GM11168 (cell line): Measurements from ENCODE around the gene PTGES2.
"Not testable (repeated sequence)": the region's sequence is repeated elsewhere in the genome, so short reads cannot be mapped to it uniquely, and the experiment has no call there.

Experiments
- in situ Hi-C: fragments of 300-500 bp; cut with MboI; formaldehyde crosslinking; loops from one replicate; pipeline ENCODE4 v1.12.0; 2022; ENCODE audit warnings: low sequenced_read_pairs; ENCODE audit not compliant: unreplicated experiment

Gene PTGES2

GRCh38 chr9:128139621-128140020, 12.1 kb upstream of the PTGES2 start:
- in situ Hi-C loops = no loop called here

GRCh38 chr9:128138001-128138400, 10.5 kb upstream of the PTGES2 start:
- in situ Hi-C loops = no loop called here

GRCh38 chr9:128136816-128137793, 9.6 kb upstream of the PTGES2 start:
- in situ Hi-C loops = no loop called here

- in situ Hi-C loops = not testable (repeated sequence)
Observed at GRCh38 chr9:128135561-128135960, 8.0 kb upstream of the PTGES2 start.

- in situ Hi-C loops = not testable (repeated sequence)
Observed at GRCh38 chr9:128132139-128132538, 4.6 kb upstream of the PTGES2 start.

GRCh38 chr9:128131346-128131745, 3.8 kb upstream of the PTGES2 start:
- in situ Hi-C loops = not testable (repeated sequence)

- in situ Hi-C loops = not testable (repeated sequence)
Observed at GRCh38 chr9:128130651-128131050, 3.1 kb upstream of the PTGES2 start.

- in situ Hi-C loops = not testable (repeated sequence)
Observed at GRCh38 chr9:128129976-128130590, 2.6 kb upstream of the PTGES2 start.

DNA sequence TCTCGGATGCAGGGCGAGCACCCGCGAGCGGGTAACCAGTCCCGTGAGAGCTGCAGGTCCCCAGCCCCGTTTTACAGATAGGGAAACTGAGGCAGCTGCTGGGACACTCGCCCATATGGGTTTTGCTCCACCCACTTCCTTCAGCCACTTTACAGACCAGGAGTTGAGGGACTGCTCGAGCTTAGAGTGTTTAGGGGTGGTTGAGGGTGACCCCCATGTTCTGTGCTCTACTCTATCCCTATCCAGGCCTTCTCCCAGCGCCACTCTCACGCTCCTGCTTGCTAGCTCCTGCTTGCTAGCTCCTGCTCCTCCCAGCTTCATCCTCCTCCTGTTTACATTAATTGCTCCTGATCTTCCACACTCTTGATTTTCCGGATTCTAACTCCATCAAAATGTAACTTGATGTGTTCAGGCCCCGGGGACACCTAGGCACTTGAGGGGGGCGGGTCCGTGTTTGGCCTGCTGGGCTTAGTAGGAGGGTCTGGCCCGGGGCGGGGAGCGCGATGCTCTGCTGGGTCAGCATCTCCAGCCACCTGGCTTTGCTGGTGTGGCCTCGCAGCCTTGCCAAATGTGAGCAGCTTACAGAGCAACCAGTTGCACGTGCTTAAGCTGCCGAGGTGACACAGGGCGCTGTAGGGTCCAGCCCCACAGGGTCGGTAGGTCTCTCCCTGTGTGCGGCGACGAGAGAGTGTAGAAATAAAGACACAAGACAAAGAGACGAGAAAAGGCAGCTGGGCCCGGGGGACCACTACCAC, 1.5 kb upstream of the PTGES2 start:
- in situ Hi-C loops = no loop called here

GRCh38 chr9:128127990-128128835, 684 bp upstream of the PTGES2 start:
- in situ Hi-C loops = no loop called here

- in situ Hi-C loops = no loop called here
Observed at GRCh38 chr9:128125580-128126354, 1.8 kb downstream of the PTGES2 start.

GRCh38 chr9:128124873-128125579, 2.5 kb downstream of the PTGES2 start:
- in situ Hi-C loops = no loop called here

DNA sequence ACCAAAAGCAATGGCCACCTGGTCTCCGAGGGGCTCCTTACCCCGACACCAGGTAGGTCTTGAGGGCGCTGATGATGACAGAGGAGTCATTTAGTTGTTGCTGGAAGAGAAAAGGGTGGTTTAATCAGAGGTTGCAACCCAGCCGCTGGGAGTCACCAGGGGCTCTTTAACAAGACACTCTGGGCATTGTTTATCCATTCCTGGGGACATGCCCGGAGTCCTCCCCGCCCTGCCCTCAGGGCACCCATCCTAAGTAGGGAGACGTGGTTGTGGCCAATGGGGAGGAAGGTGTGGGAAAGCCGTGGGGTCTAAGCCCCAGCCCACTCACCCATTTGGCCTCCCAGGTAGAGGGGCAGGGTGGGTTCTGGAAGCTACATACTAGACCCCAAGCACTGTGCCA, 3.1 kb downstream of the PTGES2 start:
- in situ Hi-C loops = no loop called here

GRCh38 chr9:128123451-128124080, 4.0 kb downstream of the PTGES2 start:
- in situ Hi-C loops = no loop called here

DNA sequence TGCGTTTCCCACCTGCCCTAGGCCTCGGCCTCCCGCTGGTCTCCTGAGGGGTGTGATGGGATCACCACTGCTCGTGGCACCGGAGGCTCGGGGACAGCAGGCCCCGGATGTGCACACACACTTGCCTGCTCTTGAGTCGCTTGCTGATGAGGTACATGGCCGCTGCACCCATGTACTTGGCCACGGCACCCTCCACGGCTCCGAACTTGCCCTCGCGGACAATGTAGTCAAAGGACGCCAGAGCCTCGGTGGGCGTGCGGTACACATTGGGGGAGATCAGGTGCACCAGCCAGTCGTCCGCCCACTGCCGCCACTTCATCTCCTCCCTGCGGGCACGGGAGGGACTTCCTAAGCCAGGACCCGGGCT, 4.7 kb downstream of the PTGES2 start:
- in situ Hi-C loops = no loop called here

- in situ Hi-C loops = no loop called here
Observed at GRCh38 chr9:128121924-128122808, 5.4 kb downstream of the PTGES2 start.

DNA sequence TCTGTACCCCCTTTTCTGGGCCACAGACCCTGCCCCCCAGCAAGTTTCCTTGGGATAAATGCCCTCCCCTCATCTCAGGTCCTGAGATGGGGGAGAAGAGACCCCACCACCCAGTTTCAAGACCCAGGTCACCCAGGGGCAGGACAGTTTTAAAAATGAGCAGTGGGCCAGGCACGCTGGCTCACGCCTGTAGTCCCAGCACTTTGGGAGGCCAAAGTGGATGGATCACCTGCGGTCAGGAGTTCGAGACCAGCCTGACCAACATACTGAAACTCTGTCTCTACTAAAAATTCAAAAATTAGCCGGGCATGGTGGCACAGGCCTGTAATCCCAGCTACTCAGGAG, 6.1 kb downstream of the PTGES2 start:
- in situ Hi-C loops = no loop called here
